HG03469 (cell line): ENCODE results near the gene POU5F1.
"Not testable (repeated sequence)": the region's sequence is repeated elsewhere in the genome, so short reads cannot be mapped to it uniquely, and the experiment has no call there.

ENCODE experiments used
- ATAC-seq: cut with Tn5 transposase; IDR thresholded peaks from one replicate; pipeline ENCODE4 v1.9.1; 2021; ENCODE audit warnings: mild to moderate bottlenecking, moderate library complexity, moderate number of reproducible peaks; ENCODE audit not compliant: unreplicated experiment

The POU5F1 gene

DNA sequence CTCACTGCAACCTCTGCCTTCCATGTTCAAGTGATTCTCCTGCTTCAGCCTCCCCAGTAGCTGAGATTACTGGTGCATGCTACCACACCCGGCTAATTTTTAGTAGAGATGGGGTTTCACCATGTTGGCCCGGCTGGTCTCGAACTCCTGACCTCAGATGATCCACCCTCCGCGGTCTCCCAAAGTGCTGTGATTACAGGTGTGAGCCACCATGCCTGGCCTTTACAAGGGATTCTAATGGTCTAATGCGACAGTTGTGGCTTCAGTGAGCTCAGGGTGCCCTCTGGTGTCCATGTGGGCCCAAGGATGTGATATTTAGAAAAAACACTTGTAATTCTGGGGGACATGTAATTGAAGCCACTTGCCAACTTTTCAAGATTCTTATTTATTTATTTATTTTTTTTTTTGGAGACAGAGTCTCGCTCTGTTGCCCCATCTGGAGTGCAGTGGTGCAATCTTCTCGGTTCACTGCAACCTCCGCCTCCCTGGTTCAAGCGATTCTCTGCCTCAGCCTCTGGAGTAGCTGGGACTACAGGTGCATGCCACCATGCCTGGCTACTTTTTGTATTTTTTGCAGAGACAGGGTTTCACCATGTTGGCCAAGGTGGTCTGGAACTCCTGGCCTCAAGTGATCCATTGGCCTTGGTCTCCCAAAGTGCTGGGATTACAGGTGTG, 22.1 kb upstream of the POU5F1 start:
- not testable (repeated sequence) for ATAC-seq

GRCh38 chr6:31190488-31190887, 20.0 kb upstream of the POU5F1 start:
- no peak for ATAC-seq

DNA sequence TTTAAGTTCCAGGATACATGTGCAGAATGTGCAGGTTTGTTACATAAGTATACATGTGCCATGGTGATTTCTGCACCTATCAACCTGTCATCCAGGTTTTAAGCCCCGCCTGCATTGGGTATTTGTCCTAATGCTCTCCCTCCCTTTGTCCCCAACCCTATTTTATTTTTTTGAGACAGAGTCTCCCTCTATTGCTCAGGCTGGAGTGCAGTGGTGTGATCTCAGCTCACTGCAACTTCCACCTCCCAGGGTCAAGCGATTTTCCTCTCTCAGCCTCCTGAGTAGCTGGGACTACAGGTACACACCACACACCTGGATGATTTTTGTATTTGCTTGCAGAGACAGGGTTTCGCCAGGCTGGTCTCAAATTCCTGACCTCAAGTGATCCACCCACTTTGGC, 18.7 kb upstream of the POU5F1 start:
- not testable (repeated sequence) for ATAC-seq

DNA sequence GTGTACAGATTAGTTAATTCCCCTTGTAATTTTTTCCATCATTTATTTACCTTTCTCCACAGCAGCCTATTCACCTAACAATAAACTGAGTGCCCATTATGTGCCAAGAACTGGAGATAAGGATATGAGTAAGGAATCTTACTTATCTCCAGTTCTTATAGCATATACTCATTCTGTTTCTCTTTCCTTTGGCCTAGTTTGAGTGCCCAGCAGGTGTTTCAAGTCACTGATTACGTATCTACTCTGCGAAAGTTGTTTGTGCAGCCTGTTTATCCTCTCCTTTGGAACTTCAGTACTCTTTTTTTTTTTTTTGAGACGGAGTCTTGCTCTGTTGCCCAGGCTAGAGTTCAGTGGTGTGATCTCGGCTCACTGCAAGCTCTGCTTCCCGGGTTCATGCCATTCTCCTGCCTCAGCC, 17.3 kb upstream of the POU5F1 start:
- no peak for ATAC-seq

DNA sequence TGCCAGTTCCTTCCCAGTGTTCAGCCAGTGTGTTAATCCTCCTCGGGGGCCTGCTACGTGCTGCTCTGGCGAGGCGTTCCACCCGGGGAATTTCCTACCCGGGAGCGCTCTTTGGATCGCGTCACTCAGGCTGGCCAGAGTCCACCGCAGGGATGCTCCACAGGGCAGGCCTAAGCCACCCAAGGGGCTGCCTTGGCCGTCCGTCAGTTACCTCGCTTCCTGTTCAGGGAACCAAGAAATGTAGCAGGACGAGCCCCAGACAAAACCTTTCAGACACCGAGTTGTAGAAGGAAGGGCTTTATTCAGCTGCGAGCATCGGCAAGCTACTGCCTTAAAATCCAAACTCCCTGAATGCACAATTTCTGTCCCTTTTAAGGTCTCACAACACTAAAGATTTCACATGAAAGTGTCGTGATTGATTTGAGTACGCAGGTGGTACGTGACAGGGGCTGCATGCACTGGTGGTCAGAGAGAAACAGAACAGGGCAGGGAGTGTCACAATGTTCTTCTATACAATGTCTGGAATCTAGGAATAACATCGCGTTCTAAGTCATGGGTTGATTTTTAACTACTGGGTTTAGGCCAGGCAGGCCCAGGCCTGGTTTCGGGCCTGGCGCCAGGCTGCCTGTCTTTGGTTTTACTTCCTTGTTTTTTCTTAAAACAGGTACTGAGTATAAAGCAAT, 15.7 kb upstream of the POU5F1 start:
- ATAC-seq: no peak

- not testable (repeated sequence) for ATAC-seq
Measured at GRCh38 chr6:31185695-31186051, 15.2 kb upstream of the POU5F1 start.

DNA sequence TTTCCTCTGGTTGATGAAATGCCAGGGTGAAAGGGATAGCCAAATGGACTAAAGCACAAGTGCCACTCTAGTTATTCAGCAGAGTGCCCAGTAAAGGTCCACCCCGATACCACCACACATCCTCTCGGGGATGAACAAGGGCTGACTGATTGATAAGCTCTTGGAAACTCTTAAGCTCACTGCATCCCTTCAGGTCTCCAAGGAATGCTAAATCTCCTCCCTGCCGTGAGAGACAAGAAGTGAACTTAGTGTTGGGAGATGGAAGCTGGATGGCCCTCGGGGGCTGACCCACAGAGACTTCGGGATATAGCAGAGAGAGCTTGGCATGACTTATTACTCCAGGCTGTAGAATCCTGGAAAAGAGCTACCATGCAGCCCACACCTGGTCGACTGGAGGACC, 13.4 kb upstream of the POU5F1 start:
- ATAC-seq: not testable (repeated sequence)

GRCh38 chr6:31183287-31183686, 12.8 kb upstream of the POU5F1 start:
- not testable (repeated sequence) for ATAC-seq

- ATAC-seq: no peak
Measured at GRCh38 chr6:31180500-31180899, 10.0 kb upstream of the POU5F1 start.

GRCh38 chr6:31179896-31180295, 9.4 kb upstream of the POU5F1 start:
- no peak for ATAC-seq

DNA sequence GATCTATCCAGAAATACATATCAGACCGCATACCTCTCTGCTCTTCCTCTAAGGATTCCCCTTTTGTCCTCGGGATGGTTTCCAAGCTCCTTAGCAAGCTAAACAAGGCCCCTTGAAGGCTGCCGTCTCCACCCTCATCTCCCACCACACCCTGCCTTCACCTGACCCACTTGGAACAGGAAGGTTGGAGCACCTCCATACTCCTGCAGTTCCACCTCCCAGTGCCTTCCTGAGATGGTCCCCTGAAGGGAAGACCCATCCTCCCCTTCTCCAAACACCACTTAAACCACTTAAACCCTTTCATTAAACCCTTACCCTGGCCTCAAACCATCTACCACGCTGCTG, 8.5 kb upstream of the POU5F1 start:
- no peak for ATAC-seq

DNA sequence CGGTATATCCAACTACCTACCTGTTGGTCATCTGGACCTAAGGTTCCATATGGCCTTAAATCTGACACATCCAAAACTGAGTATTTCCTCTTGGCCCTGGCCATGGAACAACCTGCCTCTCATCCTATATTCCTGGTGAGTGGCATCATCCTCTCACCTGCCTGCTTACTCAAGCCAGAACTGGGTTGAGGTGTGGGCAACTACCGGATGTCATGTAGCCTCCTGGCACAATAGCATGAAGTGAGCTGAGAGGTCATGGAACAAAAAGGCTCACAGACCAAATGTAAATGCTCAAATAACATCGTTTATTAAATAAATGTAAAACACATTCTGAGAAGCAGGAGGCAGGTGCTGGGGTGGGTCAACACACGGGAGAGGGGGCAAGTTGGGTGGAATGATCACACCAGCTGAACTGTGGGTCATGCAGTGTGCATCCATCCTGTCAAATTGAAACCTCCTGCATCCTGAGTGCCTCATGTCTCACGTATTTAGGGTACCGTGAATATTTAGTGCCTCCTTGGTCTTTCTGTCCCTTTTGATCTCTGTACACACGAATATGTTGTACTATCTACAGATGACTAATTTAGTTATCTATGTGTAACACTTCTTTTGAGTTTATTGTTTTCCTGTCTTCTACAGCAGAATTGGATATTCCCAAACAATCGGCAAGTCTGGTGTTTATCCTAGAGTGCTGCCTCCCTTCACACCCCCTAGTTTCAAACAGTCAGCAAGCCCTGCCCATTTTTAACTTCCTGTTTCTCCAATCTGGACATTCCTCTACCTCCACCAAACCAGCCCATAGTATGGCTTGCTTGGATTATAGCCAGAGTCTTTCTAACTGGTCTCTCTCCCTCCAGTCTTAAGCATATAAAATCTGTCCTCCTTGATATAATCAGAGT, 7.9 kb upstream of the POU5F1 start:
- ATAC-seq: no peak

DNA sequence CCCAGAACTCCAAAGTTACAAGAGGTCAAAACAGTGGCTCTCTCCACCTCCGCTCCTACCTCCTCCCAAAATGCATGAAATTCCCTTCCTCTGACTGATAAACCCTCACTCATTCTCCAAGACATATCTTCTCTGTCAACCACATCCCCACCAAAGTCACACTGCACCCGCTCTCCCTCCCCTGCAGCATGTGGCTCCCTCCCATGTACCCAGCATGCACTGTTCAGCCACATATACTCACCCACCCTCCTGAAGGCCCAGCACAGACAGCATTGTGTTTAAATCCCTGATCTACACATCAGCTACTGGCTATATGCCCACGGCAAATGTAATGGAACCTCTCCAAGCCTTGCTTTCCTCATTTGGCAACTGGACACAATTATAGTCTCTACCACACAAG, 5.5 kb upstream of the POU5F1 start:
- ATAC-seq: no peak

DNA sequence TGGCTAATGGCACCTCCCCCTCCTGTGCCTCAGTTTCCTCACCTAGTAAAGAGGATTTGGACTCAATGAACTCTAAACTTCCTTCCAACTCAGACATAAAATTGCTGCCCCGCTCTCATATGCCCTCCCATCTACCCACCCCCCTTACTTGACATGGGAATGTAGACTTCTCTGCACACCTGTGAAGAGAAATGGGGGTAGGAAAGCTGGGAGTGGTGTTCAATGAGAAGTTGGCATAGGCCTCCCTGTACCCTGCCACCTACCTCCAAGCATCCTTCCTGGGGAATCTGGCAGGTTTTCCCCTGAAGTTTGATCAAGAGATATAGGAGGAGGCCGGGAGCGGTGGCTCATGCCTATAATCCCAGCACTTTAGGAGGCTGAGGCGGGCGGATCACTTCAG, 3.9 kb upstream of the POU5F1 start:
- no peak for ATAC-seq

DNA sequence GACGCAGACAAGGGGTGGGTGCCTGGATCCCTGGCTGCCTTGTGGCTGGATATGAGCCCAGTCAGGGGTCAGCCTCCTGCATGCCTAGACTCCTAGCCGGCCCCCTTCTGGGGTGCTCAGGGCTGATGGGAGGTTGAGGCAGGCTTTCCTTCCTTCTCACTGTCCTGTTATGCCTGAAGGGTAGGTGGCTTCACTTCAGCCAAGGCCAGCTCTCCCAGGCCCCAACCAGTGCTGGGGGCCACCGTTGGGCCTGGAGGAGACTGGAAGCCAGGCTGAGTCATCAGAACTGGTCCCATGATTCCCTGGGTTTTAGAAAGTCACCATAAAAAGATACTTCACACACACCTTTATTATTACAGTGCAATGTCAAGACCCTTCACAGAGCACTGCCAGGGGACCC, 2.9 kb upstream of the POU5F1 start:
- ATAC-seq: no peak

DNA sequence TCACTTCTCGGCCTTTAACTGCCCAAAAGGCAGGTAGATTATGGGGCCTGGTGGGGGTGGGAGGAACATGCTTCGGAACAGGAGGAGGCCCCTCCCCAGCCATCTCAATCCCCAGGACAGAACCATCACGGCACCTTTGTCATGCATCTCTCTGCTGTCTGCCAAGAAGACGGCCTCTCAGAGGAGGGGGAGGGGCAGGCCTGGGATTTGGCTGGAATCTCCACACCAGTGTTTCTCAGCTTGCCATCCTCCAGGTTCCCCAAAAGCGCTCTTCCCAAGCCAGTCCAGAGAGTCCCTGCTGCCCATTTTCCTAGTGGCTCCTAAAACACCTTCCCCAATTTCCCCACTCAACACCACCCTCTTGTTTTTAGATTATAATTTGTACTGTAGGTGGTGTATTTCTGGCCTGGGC, 2.5 kb upstream of the POU5F1 start:
- no peak for ATAC-seq

DNA sequence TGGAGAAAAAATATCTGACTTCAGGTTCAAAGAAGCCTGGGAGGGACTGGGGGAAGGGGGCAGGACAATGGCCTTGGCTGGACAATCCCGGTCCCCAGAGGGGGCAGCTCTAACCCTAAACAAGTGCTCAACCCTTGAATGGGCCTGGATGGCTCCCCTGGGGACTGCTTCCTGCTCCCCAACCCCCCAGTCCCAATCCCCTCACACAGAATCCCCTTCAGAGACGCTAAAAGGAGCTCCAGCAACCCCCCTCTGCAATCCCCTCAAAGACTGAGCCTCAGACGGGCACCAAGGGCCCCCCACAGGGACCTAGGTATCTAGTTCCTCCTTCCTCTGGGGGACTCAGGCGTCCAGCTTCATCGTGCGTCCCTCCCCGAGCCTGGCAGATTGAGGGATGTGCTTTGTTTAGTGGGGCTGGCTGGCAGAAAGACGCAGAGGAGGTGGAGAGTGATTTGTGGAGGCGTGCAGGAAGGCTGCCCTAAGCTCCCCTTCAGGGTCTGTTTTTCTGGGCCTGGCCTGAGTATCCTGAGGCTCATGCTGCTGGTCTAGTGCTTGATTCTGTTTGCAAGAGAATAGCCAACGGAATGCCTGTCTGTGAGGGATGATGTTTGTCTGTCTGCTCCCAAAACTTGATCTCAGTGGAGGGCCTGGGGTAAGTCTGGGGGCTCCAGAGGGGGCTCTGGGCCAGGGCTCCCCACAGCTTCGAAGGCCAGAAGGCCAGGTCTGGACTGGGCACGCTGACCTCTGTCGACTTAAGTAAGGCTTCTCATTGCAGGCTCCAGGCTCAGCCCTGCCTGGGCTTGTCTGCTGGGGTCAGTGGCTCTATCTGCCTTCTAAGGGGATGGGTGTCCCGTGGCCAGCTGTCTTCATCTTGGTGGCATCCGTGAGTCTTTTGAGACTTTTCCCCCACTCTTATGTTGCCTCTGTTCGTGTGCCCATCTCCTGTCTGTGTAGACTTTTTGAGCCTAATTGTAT, 1.7 kb upstream of the POU5F1 start:
- no peak for ATAC-seq

GRCh38 chr6:31170987-31171671, 647 bp upstream of the POU5F1 start:
- no peak for ATAC-seq

GRCh38 chr6:31169858-31170599, 453 bp downstream of the POU5F1 start:
- ATAC-seq: not testable (repeated sequence)
